GM12892 (cell line): ENCODE results near the gene GPR68.

Source experiments
- POLR2A ChIP-seq: IDR thresholded peaks from 2 replicates; pipeline ENCODE4 v1.6.1; 2011; ENCODE audit warnings: low read depth, low read length, control low read depth
- POLR2AphosphoS5 ChIP-seq: IDR thresholded peaks from 2 replicates; pipeline ENCODE4 v1.6.1; 2011; ENCODE audit warnings: low read depth, low read length, control low read depth

DNA sequence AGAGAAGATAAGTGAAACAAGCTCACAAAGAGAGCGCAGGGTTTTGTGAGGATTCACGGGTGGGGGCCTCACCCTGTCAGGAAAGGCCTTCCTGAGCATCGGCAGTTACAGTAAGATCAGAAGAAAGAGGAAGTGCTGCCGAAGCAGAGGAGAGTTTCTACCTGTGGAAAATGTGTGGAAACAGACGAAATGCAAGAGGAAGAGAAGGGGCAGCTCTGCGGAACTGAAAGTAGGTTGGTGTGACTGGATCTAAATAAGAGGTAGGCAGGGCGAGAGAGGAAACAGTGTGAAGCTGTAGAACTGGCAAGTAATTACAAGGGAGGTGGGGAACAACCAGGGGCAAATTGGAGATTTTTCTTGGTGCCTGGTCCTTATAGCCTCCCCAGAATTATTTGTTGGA, 2.6 kb downstream of the GPR68 start:
- TF ChIP-seq POLR2A (peak; percentile 33; the same call in 1 of the 2 replicates), POLR2AphosphoS5 (no peak)
